Activated CD8-positive, alpha-beta memory T cell treated with anti-CD3 and anti-CD28 coated beads, Interleukin-2, amount 50 U/mL, for 1 hour (primary cell): ENCODE results near the gene KDM2A.
A peak's percentile ranks its signal among the peaks of the same experiment; 100 is the strongest.

Source experiments
- DNase-seq: peaks from one replicate; pipeline ENCODE4 v3.0.0-alpha.2; 2020; ENCODE audit errors: extremely low read depth

The KDM2A gene

GRCh38 chr11:67237574-67237973, 118.5 kb downstream of the KDM2A start:
- DNase-seq = no peak

- no peak for DNase-seq
Measured at GRCh38 chr11:67238894-67239782, 120.1 kb downstream of the KDM2A start.

GRCh38 chr11:67239783-67240575, 120.9 kb downstream of the KDM2A start:
- DNase-seq = peak; percentile 91

- peak; percentile 78 for DNase-seq
Measured at GRCh38 chr11:67240576-67241389, 121.7 kb downstream of the KDM2A start.

- DNase-seq = no peak
Measured at GRCh38 chr11:67242548-67242947, 123.5 kb downstream of the KDM2A start.

- DNase-seq = no peak
Measured at GRCh38 chr11:67243051-67243450, 124.0 kb downstream of the KDM2A start.

- no peak for DNase-seq
Measured at GRCh38 chr11:67245046-67245445, 126.0 kb downstream of the KDM2A start.

GRCh38 chr11:67247946-67248550, 129.0 kb downstream of the KDM2A start:
- DNase-seq = no peak

- DNase-seq = no peak
Measured at GRCh38 chr11:67248653-67249052, 129.6 kb downstream of the KDM2A start.

- no peak for DNase-seq
Measured at GRCh38 chr11:67250059-67251043, 131.3 kb downstream of the KDM2A start.

- DNase-seq = no peak
Measured at GRCh38 chr11:67251841-67252240, 132.8 kb downstream of the KDM2A start.

GRCh38 chr11:67252831-67253239, 133.8 kb downstream of the KDM2A start:
- DNase-seq = no peak

GRCh38 chr11:67253872-67254624, 135.0 kb downstream of the KDM2A start:
- DNase-seq = no peak

GRCh38 chr11:67254798-67255197, 135.7 kb downstream of the KDM2A start:
- no peak for DNase-seq

GRCh38 chr11:67255353-67255752, 136.3 kb downstream of the KDM2A start:
- DNase-seq = no peak

GRCh38 chr11:67255864-67256263, 136.8 kb downstream of the KDM2A start:
- no peak for DNase-seq

GRCh38 chr11:67256477-67257135, 137.5 kb downstream of the KDM2A start:
- DNase-seq = no peak

- no peak for DNase-seq
Measured at GRCh38 chr11:67260406-67260805, 141.3 kb downstream of the KDM2A start.
